ENCODE data around the gene DPYSL4. TPM values are rescaled to one million over a fixed set of nuclear protein-coding genes. Genes with fewer than 3 reads are reported as not detected.

Gene DPYSL4
- polyA plus RNA-seq, 1 experiment, result 5.3 TPM

Other genes with a start within 250 kb of the DPYSL4 start
- 89.1 and 127 TPM in 2 replicates for gene BNIP3, start 205.0 kb upstream of the DPYSL4 start, polyA plus RNA-seq (2011; rRNA removed)
- 0.20 and 0.26 TPM in 2 replicates for gene JAKMIP3, start 121.0 kb upstream of the DPYSL4 start, polyA plus RNA-seq (2011; rRNA removed)
- 8.4 and 12.1 TPM in 2 replicates for gene STK32C, start 121.0 kb downstream of the DPYSL4 start, polyA plus RNA-seq (2011; rRNA removed)
- 8.4 and 10.5 TPM in 2 replicates for gene LRRC27, start 145.2 kb downstream of the DPYSL4 start, polyA plus RNA-seq (2011; rRNA removed)
- 1.6 and 2.7 TPM in 2 replicates for gene PWWP2B, start 210.3 kb downstream of the DPYSL4 start, polyA plus RNA-seq (2011; rRNA removed)